HepG2 (cell line): ENCODE data around the gene SLC22A31. TPM values are rescaled to one million over a fixed set of nuclear protein-coding genes. Genes with fewer than 3 reads are reported as not detected.

Source experiments
- ATAC-seq: fragments of 200-7000 bp; cut with Tn5 transposase; 3 replicates; pipeline ENCODE4 v1.9.1; 2020; ENCODE audit warnings: mild to moderate bottlenecking, moderate library complexity
- BruUV-seq: library from RNA; stranded (reverse); fragments of 400-500 nt; replicated peaks from 2 replicates; lab custom pipeline; 2021; lab: Mats Ljungman, UMichigan
- CTCF ChIA-PET: fragments of 300-600 bp; formaldehyde crosslinking; extraction: SDS; loops from one replicate; lab custom pipeline; 2021; ENCODE audit warnings: low total read pairs, inconsistent platforms, low intra/inter-chr PET ratio; lab: Yijun Ruan, JAX
- POLR2A ChIA-PET: fragments of 350-600 bp; sonication (Branson Sonifier 250); formaldehyde crosslinking; loops from one replicate; lab custom pipeline; 2020; ENCODE audit warnings: antibody characterized with exemption, inconsistent platforms; lab: Yijun Ruan, JAX
- DNase-seq: peaks from one replicate; pipeline ENCODE4 v3.0.0-alpha.2; 2015; ENCODE audit warnings: low spot score
- FAIRE-seq: peaks from 3 replicates; lab custom pipeline; 2011; peaks lifted over from hg19 to GRCh38; lab: Jason Lieb, UNC
- H2AFZ ChIP-seq: one replicate; pipeline ENCODE4 v1.6.1; 2011; ENCODE audit warnings: low read length, inconsistent platforms
- H3K27ac ChIP-seq: fragments of 300-600 bp; 3 replicates; pipeline ENCODE4 v1.8.0; 2011; ENCODE audit warnings: mixed run types, mild to moderate bottlenecking, mixed read lengths, low read length, inconsistent platforms; ENCODE audit not compliant: insufficient read depth; ENCODE audit errors: extremely low read length
- H3K27me3 ChIP-seq, 2 experiments: fragments of 200-600 bp in 1 of 2; 2 replicates in 1 of 2; 3 replicates in 1 of 2; pipeline versions ENCODE4 v1.6.0 to v1.8.0; 2011; ENCODE audit warnings: low read length in 2 of 2, mild to moderate bottlenecking in 2 of 2, moderate library complexity in 2 of 2, inconsistent platforms in 1 of 2; ENCODE audit not compliant: insufficient read depth in 2 of 2, control insufficient read depth in 1 of 2
- H3K36me3 ChIP-seq, 2 experiments: fragments of 200-600 bp in 1 of 2; replicated peaks in 1 of 2; 2 replicates in 1 of 2; 3 replicates in 1 of 2; pipeline versions ENCODE4 v1.5.1 to v1.8.0; 2011; ENCODE audit warnings: low read length in 2 of 2, inconsistent platforms in 1 of 2; ENCODE audit not compliant: insufficient read depth in 2 of 2, control insufficient read depth in 1 of 2
- H3K4me1 ChIP-seq: 2 replicates; pipeline ENCODE4 v1.5.1; 2012; ENCODE audit warnings: low read length, inconsistent platforms; ENCODE audit not compliant: insufficient read depth
- H3K4me2 ChIP-seq: 2 replicates; pipeline ENCODE4 v1.6.0; 2011; ENCODE audit warnings: low read depth, low read length, inconsistent platforms
- H3K4me3 ChIP-seq, 3 experiments: fragments of 200-600 bp in 1 of 3; sonication (generic), shearing (Covaris generic) in 1 of 3; replicated peaks in 1 of 3; 2 replicates each; pipeline ENCODE4 v1.5.1; 2011 to 2016; ENCODE audit warnings: low read length in 3 of 3, inconsistent platforms in 2 of 3, low read depth in 2 of 3, mild to moderate bottlenecking in 2 of 3, control low read depth in 1 of 3, mixed read lengths in 1 of 3; ENCODE audit not compliant: insufficient read depth in 1 of 3
- H3K79me2 ChIP-seq: one replicate; pipeline ENCODE4 v1.6.1; 2011; ENCODE audit warnings: low read length, inconsistent platforms; ENCODE audit not compliant: insufficient read depth
- H3K9ac ChIP-seq: 2 replicates; pipeline ENCODE4 v1.6.0; 2011; ENCODE audit warnings: mild to moderate bottlenecking, low read depth, low read length, inconsistent platforms; ENCODE audit not compliant: insufficient read depth
- H3K9me3 ChIP-seq: 2 replicates; pipeline ENCODE4 v1.5.1; 2012; ENCODE audit warnings: mild to moderate bottlenecking, low read length
- H4K20me1 ChIP-seq: 2 replicates; pipeline ENCODE4 v1.6.0; 2011; ENCODE audit warnings: inconsistent platforms, mild to moderate bottlenecking, low read length, moderate library complexity; ENCODE audit not compliant: insufficient read depth
- MED13 ChIP-seq: sonication (generic); formaldehyde crosslinking; IDR thresholded peaks from 2 replicates; pipeline ENCODE4 v1.5.0; 2020; ENCODE audit warnings: missing genetic modification reagents
- MTF2 ChIP-seq: sonication (generic); formaldehyde crosslinking; IDR thresholded peaks from 2 replicates; pipeline ENCODE4 v1.5.0; 2020; ENCODE audit warnings: missing genetic modification reagents, borderline replicate concordance
- PHF8 ChIP-seq: sonication (generic); formaldehyde crosslinking; IDR thresholded peaks from 2 replicates; pipeline ENCODE4 v1.5.0; 2020; ENCODE audit warnings: missing genetic modification reagents
- ZFX ChIP-seq: sonication (generic); formaldehyde crosslinking; IDR thresholded peaks from 2 replicates; pipeline ENCODE4 v1.4.0; 2020; ENCODE audit warnings: mild to moderate bottlenecking, low read depth, missing genetic modification reagents, moderate library complexity
- ZNF101 ChIP-seq: sonication (generic); formaldehyde crosslinking; IDR thresholded peaks from 2 replicates; pipeline ENCODE4 v1.4.0; 2020; ENCODE audit warnings: mild to moderate bottlenecking, low read depth, missing genetic modification reagents, borderline replicate concordance
- ZNF543 ChIP-seq: sonication (generic); formaldehyde crosslinking; IDR thresholded peaks from 2 replicates; pipeline ENCODE4 v1.4.0; 2020; ENCODE audit warnings: mild to moderate bottlenecking, missing genetic modification reagents
- ZNF878 ChIP-seq: sonication (generic); formaldehyde crosslinking; IDR thresholded peaks from 2 replicates; pipeline ENCODE4 v1.8.1; 2023; ENCODE audit warnings: mild to moderate bottlenecking, missing genetic modification reagents, moderate library complexity
- ZSCAN21 ChIP-seq: sonication (generic); formaldehyde crosslinking; IDR thresholded peaks from 2 replicates; pipeline ENCODE4 v1.8.0; 2022; ENCODE audit warnings: mild to moderate bottlenecking, missing genetic modification reagents, moderate library complexity, borderline replicate concordance
- WGBS: methylation state at CpG from one replicate; pipeline ENCODE4 v1.1.6; 2017; ENCODE audit warnings: low lambda C conversion rate; 5-methylcytosine and 5-hydroxymethylcytosine counted together
- in situ Hi-C: cut with HindIII; loops from 2 replicates; pipeline ENCODE4 v1.10.0; 2017; ENCODE audit warnings: low pct_unique_long_range_greater_than_20kb; ENCODE audit not compliant: extremely low pct_ligation_motif_present
- intact Hi-C: fragments of 100-400 bp; cut with micrococcal nuclease; formaldehyde crosslinking; loops from one replicate; pipeline ENCODE4 v1.10.0; 2022; ENCODE audit not compliant: unreplicated experiment
- polyA plus RNA-seq, 8 experiments: library from polyadenylated mRNA; depleted of rRNA in 3 of 8; stranded (reverse) in 7 of 8; unstranded in 1 of 8; fragments of >200 nt; fragmentation: Illumina TruSeq in 4 of 8; extraction: Trizol in 4 of 8; gene quantifications; 2 replicates each; pipeline versions ENCODE4 v1.2.1 to v1.2.3, GENCODE V29; 2011 to 2016; ENCODE audit warnings: low read depth in 4 of 8, missing spikeins in 1 of 8, mixed read lengths in 1 of 8; ENCODE audit not compliant: insufficient read depth in 1 of 8
- total RNA-seq, 5 experiments: library from RNA; depleted of rRNA; stranded (reverse); fragments of >200 nt; fragmentation: Illumina TruSeq; extraction: Trizol; gene quantifications; 2 replicates each; pipeline ENCODE4 v1.2.3, GENCODE V29; 2016; ENCODE audit warnings: low read depth in 1 of 5
- TF ChIP-seq, protein P1 (sequence below): sonication (generic); formaldehyde crosslinking; IDR thresholded peaks from 2 replicates; pipeline ENCODE4 v1.5.0; 2020; ENCODE audit warnings: mild to moderate bottlenecking, missing genetic modification reagents
- TF ChIP-seq, protein P2 (sequence below): sonication (generic); formaldehyde crosslinking; IDR thresholded peaks from 2 replicates; pipeline ENCODE4 v1.5.0; 2020; ENCODE audit warnings: missing genetic modification reagents
- TF ChIP-seq, protein P3 (sequence below): sonication (generic); formaldehyde crosslinking; IDR thresholded peaks from 2 replicates; pipeline ENCODE4 v1.4.0; 2020; ENCODE audit warnings: missing genetic modification reagents

SLC22A31 gene
- total and polyA plus RNA-seq, 2 of the 13 experiments (the other 11 are each of a cell fraction or from before 2014, with no cell fraction given), result 67.3 to 83.3 TPM

DNA sequence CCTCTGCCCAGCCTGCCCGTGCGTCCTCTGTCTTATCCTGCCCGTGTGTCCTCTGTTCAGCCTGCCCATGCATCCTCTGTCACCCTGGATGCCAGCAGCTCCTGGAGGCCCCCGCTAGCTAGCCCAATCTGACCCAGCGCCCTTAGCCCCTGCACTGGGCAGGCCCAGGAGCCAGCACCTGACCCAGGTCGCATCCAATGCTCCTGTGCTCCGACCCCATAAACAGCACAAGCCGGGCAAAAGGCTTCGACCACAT is 15.7 kb downstream of the SLC22A31 start (continued):
- TF ChIP-seq, protein P1, sequence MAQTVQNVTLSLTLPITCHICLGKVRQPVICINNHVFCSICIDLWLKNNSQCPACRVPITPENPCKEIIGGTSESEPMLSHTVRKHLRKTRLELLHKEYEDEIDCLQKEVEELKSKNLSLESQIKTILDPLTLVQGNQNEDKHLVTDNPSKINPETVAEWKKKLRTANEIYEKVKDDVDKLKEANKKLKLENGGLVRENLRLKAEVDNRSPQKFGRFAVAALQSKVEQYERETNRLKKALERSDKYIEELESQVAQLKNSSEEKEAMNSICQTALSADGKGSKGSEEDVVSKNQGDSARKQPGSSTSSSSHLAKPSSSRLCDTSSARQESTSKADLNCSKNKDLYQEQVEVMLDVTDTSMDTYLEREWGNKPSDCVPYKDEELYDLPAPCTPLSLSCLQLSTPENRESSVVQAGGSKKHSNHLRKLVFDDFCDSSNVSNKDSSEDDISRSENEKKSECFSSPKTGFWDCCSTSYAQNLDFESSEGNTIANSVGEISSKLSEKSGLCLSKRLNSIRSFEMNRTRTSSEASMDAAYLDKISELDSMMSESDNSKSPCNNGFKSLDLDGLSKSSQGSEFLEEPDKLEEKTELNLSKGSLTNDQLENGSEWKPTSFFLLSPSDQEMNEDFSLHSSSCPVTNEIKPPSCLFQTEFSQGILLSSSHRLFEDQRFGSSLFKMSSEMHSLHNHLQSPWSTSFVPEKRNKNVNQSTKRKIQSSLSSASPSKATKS (CRISPR knock-in tag), result no peak
- TF ChIP-seq MED13 (no peak), MTF2 (CRISPR knock-in tag) (0 out of 2 replicates have a peak, but pooled peaks have one; percentile 26), ZNF101 (CRISPR knock-in tag) (no peak), ZNF878 (CRISPR knock-in tag) (no peak)
- TF ChIP-seq, protein P2, sequence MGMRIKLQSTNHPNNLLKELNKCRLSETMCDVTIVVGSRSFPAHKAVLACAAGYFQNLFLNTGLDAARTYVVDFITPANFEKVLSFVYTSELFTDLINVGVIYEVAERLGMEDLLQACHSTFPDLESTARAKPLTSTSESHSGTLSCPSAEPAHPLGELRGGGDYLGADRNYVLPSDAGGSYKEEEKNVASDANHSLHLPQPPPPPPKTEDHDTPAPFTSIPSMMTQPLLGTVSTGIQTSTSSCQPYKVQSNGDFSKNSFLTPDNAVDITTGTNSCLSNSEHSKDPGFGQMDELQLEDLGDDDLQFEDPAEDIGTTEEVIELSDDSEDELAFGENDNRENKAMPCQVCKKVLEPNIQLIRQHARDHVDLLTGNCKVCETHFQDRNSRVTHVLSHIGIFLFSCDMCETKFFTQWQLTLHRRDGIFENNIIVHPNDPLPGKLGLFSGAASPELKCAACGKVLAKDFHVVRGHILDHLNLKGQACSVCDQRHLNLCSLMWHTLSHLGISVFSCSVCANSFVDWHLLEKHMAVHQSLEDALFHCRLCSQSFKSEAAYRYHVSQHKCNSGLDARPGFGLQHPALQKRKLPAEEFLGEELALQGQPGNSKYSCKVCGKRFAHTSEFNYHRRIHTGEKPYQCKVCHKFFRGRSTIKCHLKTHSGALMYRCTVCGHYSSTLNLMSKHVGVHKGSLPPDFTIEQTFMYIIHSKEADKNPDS (CRISPR knock-in tag), result no peak

DNA sequence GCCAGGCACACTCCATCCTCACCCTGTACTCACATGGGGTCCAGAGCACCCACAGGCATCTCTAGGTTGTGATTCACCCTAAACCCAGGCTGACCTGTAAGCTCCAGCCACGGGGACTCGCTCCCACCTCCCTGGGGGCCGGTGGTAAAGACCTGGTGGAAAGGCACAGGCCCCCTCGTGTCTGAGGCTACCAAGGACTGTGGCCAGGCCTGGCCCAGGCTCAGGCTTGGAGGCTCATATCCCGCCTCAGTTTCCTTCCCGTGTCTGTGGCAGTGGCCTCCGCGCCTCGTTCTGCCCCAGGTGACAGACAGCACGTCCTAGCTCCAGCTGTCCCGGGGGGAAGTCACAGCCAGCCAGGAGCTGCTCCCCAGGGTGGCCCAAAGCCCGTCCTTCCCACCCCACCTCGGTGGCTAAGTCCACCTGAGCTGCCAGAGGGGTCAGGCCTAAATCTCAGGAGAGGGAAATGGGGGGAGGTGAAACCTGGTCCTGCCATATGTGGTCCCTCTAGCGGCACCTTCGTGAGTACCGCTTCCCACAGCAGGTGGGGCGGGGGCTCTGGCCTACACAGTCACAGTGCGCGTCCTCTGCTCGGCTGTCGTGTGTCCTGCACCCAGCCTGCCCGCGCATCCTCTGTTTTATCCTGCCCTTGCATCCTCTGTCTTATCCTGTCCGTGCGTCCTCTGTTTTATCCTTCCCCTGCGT is 16.2 kb downstream of the SLC22A31 start:
- Histone ChIP-seq H3K79me2 (no peaks in the 10 kb centered on the region), H3K4me1 (peaks cover 26% of the 10 kb centered on the region), H4K20me1 (peaks cover 26% of the 10 kb centered on the region), H3K9ac (no peak overlapping the region), H3K27ac (no peak overlapping the region), H3K4me3 (no peak overlapping the region), H3K27me3 (peaks cover 13 to 48% of the 10 kb centered on the region in 2 experiments), H3K36me3 (no peaks in the 10 kb centered on the region), H3K9me3 (no peaks in the 10 kb centered on the region), H3K4me2 (no peak overlapping the region), H2AFZ (no peak overlapping the region)
- DNase-seq (no peak), ATAC-seq (peak; percentile 65), FAIRE-seq (no peak)
- BruUV-seq, result no TSS peak
- intact Hi-C loops, result loop anchor here (2.0 kb wide), 1 partner anchor 17 kb away; the partner anchor contains the start of gene SLC22A31
- in situ Hi-C loops, result no loop called here
- 11% methylated on average over 20 of the region's 26 CpGs for WGBS
- POLR2A ChIA-PET, result interaction anchor here (1.3 to 1.4 kb wide), 3 partner anchors 10 to 13 kb away, joined by 3 to 5 read pairs (median 4); partner anchors contain the start of gene CDH15
- CTCF ChIA-PET, result interaction anchor here (1.8 kb wide), 1 partner anchor 32 kb away, joined by 6 read pairs; no protein-coding TSS in a partner anchor
- TF ChIP-seq PHF8 (CRISPR knock-in tag) (0 out of 2 replicates have a peak, but pooled peaks have one; percentile 17), ZSCAN21 (CRISPR knock-in tag) (0 out of 2 replicates have a peak, but pooled peaks have one; percentile 50), ZNF543 (peak; percentile 11; the same call in 1 of the 2 replicates), ZFX (CRISPR knock-in tag) (peak; percentile 57; the same call in 1 of the 2 replicates)
- TF ChIP-seq, protein P3, sequence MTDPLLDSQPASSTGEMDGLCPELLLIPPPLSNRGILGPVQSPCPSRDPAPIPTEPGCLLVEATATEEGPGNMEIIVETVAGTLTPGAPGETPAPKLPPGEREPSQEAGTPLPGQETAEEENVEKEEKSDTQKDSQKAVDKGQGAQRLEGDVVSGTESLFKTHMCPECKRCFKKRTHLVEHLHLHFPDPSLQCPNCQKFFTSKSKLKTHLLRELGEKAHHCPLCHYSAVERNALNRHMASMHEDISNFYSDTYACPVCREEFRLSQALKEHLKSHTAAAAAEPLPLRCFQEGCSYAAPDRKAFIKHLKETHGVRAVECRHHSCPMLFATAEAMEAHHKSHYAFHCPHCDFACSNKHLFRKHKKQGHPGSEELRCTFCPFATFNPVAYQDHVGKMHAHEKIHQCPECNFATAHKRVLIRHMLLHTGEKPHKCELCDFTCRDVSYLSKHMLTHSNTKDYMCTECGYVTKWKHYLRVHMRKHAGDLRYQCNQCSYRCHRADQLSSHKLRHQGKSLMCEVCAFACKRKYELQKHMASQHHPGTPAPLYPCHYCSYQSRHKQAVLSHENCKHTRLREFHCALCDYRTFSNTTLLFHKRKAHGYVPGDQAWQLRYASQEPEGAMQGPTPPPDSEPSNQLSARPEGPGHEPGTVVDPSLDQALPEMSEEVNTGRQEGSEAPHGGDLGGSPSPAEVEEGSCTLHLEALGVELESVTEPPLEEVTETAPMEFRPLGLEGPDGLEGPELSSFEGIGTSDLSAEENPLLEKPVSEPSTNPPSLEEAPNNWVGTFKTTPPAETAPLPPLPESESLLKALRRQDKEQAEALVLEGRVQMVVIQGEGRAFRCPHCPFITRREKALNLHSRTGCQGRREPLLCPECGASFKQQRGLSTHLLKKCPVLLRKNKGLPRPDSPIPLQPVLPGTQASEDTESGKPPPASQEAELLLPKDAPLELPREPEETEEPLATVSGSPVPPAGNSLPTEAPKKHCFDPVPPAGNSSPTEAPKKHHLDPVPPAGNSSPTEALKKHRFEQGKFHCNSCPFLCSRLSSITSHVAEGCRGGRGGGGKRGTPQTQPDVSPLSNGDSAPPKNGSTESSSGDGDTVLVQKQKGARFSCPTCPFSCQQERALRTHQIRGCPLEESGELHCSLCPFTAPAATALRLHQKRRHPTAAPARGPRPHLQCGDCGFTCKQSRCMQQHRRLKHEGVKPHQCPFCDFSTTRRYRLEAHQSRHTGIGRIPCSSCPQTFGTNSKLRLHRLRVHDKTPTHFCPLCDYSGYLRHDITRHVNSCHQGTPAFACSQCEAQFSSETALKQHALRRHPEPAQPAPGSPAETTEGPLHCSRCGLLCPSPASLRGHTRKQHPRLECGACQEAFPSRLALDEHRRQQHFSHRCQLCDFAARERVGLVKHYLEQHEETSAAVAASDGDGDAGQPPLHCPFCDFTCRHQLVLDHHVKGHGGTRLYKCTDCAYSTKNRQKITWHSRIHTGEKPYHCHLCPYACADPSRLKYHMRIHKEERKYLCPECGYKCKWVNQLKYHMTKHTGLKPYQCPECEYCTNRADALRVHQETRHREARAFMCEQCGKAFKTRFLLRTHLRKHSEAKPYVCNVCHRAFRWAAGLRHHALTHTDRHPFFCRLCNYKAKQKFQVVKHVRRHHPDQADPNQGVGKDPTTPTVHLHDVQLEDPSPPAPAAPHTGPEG (CRISPR knock-in tag), result no peak
